HEK293 (cell line): ENCODE measurements around the gene IPO5.
"Not testable (repeated sequence)": the region's sequence is repeated elsewhere in the genome, so short reads cannot be mapped to it uniquely, and the experiment has no call there.

Experiments used
- CTCF ChIP-seq: fragments of 450-650 bp; formaldehyde crosslinking; IDR thresholded peaks from 2 replicates; pipeline ENCODE4 v1.5.1; 2016; ENCODE audit warnings: missing biosample characterization, missing genetic modification characterization
- ZFHX2 ChIP-seq: fragments of 450-650 bp; formaldehyde crosslinking; conservative IDR thresholded peaks from 2 replicates; pipeline ENCODE4 v1.5.1; 2016; ENCODE audit warnings: missing biosample characterization, missing genetic modification characterization
- ZNF175 ChIP-seq: fragments of 450-650 bp; formaldehyde crosslinking; IDR thresholded peaks from 2 replicates; pipeline ENCODE4 v1.5.1; 2016; ENCODE audit warnings: missing biosample characterization, missing genetic modification characterization
- ZNF830 ChIP-seq: fragments of 450-650 bp; IDR thresholded peaks from 2 replicates; pipeline ENCODE4 v1.5.0; 2018; ENCODE audit warnings: missing biosample characterization, missing genetic modification characterization, low read depth, mild to moderate bottlenecking, moderate library complexity
- TF ChIP-seq, protein P1 (sequence below): fragments of 450-650 bp; formaldehyde crosslinking; IDR thresholded peaks from 2 replicates; pipeline ENCODE4 v1.5.1; 2016; ENCODE audit warnings: missing biosample characterization, missing genetic modification characterization
- TF ChIP-seq, protein P2 (sequence below): fragments of 450-650 bp; formaldehyde crosslinking; IDR thresholded peaks from 2 replicates; pipeline ENCODE4; 2016; ENCODE audit warnings: missing biosample characterization, missing genetic modification characterization

GRCh38 chr13:97949316-97949715 is 4.2 kb upstream of the IPO5 start:
- TF ChIP-seq CTCF (tag by site-specific recombination); ZNF175 (tag by site-specific recombination); ZFHX2; ZNF830: not testable (repeated sequence)
- TF ChIP-seq, protein P1, sequence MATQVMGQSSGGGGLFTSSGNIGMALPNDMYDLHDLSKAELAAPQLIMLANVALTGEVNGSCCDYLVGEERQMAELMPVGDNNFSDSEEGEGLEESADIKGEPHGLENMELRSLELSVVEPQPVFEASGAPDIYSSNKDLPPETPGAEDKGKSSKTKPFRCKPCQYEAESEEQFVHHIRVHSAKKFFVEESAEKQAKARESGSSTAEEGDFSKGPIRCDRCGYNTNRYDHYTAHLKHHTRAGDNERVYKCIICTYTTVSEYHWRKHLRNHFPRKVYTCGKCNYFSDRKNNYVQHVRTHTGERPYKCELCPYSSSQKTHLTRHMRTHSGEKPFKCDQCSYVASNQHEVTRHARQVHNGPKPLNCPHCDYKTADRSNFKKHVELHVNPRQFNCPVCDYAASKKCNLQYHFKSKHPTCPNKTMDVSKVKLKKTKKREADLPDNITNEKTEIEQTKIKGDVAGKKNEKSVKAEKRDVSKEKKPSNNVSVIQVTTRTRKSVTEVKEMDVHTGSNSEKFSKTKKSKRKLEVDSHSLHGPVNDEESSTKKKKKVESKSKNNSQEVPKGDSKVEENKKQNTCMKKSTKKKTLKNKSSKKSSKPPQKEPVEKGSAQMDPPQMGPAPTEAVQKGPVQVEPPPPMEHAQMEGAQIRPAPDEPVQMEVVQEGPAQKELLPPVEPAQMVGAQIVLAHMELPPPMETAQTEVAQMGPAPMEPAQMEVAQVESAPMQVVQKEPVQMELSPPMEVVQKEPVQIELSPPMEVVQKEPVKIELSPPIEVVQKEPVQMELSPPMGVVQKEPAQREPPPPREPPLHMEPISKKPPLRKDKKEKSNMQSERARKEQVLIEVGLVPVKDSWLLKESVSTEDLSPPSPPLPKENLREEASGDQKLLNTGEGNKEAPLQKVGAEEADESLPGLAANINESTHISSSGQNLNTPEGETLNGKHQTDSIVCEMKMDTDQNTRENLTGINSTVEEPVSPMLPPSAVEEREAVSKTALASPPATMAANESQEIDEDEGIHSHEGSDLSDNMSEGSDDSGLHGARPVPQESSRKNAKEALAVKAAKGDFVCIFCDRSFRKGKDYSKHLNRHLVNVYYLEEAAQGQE (tag by site-specific recombination): not testable (repeated sequence)
- TF ChIP-seq, protein P2, sequence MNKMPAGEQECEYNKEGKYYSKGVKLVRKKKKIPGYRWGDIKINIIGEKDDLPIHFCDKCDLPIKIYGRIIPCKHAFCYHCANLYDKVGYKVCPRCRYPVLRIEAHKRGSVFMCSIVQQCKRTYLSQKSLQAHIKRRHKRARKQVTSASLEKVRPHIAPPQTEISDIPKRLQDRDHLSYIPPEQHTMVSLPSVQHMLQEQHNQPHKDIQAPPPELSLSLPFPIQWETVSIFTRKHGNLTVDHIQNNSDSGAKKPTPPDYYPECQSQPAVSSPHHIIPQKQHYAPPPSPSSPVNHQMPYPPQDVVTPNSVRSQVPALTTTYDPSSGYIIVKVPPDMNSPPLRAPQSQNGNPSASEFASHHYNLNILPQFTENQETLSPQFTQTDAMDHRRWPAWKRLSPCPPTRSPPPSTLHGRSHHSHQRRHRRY (tag by site-specific recombination): not testable (repeated sequence)
